Neural cell (in vitro differentiated cells): ENCODE data around the gene NELL1. TPM values are rescaled to one million over a fixed set of nuclear protein-coding genes. Genes with fewer than 3 reads are reported as not detected.

Source experiments
- H2AFZ ChIP-seq: fragments of 200-600, 300-800 bp; sonication (generic), shearing (Covaris generic); 2 replicates; pipeline ENCODE4 v1.6.0; 2014; ENCODE audit warnings: low read depth, mild to moderate bottlenecking, antibody characterized with exemption, low read length, moderate library complexity
- H3F3A ChIP-seq: fragments of 200-600 bp; shearing (Covaris generic); 2 replicates; pipeline ENCODE4 v1.6.1; 2016; ENCODE audit warnings: mild to moderate bottlenecking, moderate library complexity, mixed read lengths, antibody characterized with exemption, low read length; ENCODE audit not compliant: insufficient read depth, poor library complexity, severe bottlenecking
- H3K27ac ChIP-seq: fragments of 200-600, 300-800 bp; sonication (generic), shearing (Covaris generic); 2 replicates; pipeline ENCODE4 v1.5.1; 2014; ENCODE audit warnings: mild to moderate bottlenecking, low read length, moderate library complexity
- H3K27me3 ChIP-seq: fragments of 300-800, 200-600 bp; sonication (generic), shearing (Covaris generic); 2 replicates; pipeline ENCODE4 v1.6.0; 2014; ENCODE audit warnings: mild to moderate bottlenecking, low read depth, low read length, moderate library complexity; ENCODE audit not compliant: insufficient read depth
- H3K36me3 ChIP-seq: fragments of 300-800, 200-600 bp; sonication (generic), shearing (Covaris generic); 2 replicates; pipeline ENCODE4 v1.5.1; 2014; ENCODE audit warnings: mild to moderate bottlenecking, antibody characterized with exemption, low read length, moderate library complexity; ENCODE audit not compliant: insufficient read depth
- H3K4me2 ChIP-seq: fragments of 300-800, 200-600 bp; sonication (generic), shearing (Covaris generic); 2 replicates; pipeline ENCODE4 v1.6.0; 2014; ENCODE audit warnings: mild to moderate bottlenecking, low read length
- H3K4me3 ChIP-seq: fragments of 300-800, 200-600 bp; sonication (generic), shearing (Covaris generic); 2 replicates; pipeline ENCODE4 v1.5.1; 2014; ENCODE audit warnings: mild to moderate bottlenecking, low read length, moderate library complexity
- H3K79me2 ChIP-seq: fragments of 200-600 bp; shearing (Covaris generic); replicated peaks from 2 replicates; pipeline ENCODE4 v1.6.0; 2014; ENCODE audit warnings: mild to moderate bottlenecking, low read length, moderate library complexity; ENCODE audit not compliant: insufficient read depth
- H3K9ac ChIP-seq: fragments of 300-800, 200-600 bp; sonication (generic), shearing (Covaris generic); 2 replicates; pipeline ENCODE4 v1.6.1; 2016; ENCODE audit warnings: mild to moderate bottlenecking, low read length, mixed read lengths
- H3K9me2 ChIP-seq: fragments of 200-600 bp; shearing (Covaris generic); 2 replicates; pipeline ENCODE4 v1.6.1; 2016; ENCODE audit warnings: mild to moderate bottlenecking, low read length, mixed read lengths; ENCODE audit not compliant: insufficient read depth
- H3K9me3 ChIP-seq: fragments of 200-600, 300-800 bp; sonication (generic), shearing (Covaris generic); 2 replicates; pipeline ENCODE4 v1.6.1; 2016; ENCODE audit warnings: mild to moderate bottlenecking, mixed run types, low read length, moderate library complexity, mixed read lengths
- H4K20me1 ChIP-seq: fragments of 200-600 bp; shearing (Covaris generic); 2 replicates; pipeline ENCODE4 v1.6.1; 2016; ENCODE audit warnings: mild to moderate bottlenecking, mixed run types; ENCODE audit not compliant: insufficient read depth
- EP300 ChIP-seq: fragments of 450-650 bp; conservative IDR thresholded peaks from 2 replicates; pipeline ENCODE4 v1.6.1; 2014; ENCODE audit warnings: antibody characterized with exemption, mild to moderate bottlenecking, moderate library complexity; ENCODE audit not compliant: poor library complexity, severe bottlenecking
- EZH2 ChIP-seq: fragments of 200-600, 300-800 bp; shearing (Covaris generic), sonication (generic); IDR thresholded peaks from 2 replicates; pipeline ENCODE4 v1.6.1; 2014; ENCODE audit warnings: antibody characterized with exemption, low read length, borderline replicate concordance, mild to moderate bottlenecking; ENCODE audit not compliant: insufficient read depth, poor library complexity, severe bottlenecking
- MXI1 ChIP-seq: fragments of 450-650 bp; conservative IDR thresholded peaks from 2 replicates; pipeline ENCODE4 v1.6.1; 2014; ENCODE audit warnings: antibody characterized with exemption, mild to moderate bottlenecking; ENCODE audit not compliant: poor library complexity, severe bottlenecking
- POLR2AphosphoS5 ChIP-seq: IDR thresholded peaks from 2 replicates; pipeline ENCODE4 v1.6.1; 2012
- RAD21 ChIP-seq: fragments of 450-650 bp; conservative IDR thresholded peaks from 2 replicates; pipeline ENCODE4 v1.6.1; 2014; ENCODE audit warnings: antibody characterized with exemption, mild to moderate bottlenecking, moderate library complexity
- SMC3 ChIP-seq: fragments of 450-650 bp; conservative IDR thresholded peaks from 2 replicates; pipeline ENCODE4 v1.6.1; 2014; ENCODE audit warnings: antibody characterized with exemption, mild to moderate bottlenecking, moderate library complexity; ENCODE audit not compliant: poor library complexity
- TAF1 ChIP-seq: IDR thresholded peaks from 2 replicates; pipeline ENCODE4 v1.6.1; 2012; ENCODE audit warnings: low read depth
- polyA plus RNA-seq: library from polyadenylated mRNA; depleted of rRNA; stranded (reverse); fragments of >200 nt; gene quantifications from 2 replicates; pipeline ENCODE4 v1.2.3, GENCODE V29; 2014
- TF ChIP-seq, protein P1 (sequence below): IDR thresholded peaks from 2 replicates; pipeline ENCODE4 v1.6.1; 2012; ENCODE audit warnings: borderline replicate concordance
- TF ChIP-seq, protein P2 (sequence below): fragments of 450-650 bp; IDR thresholded peaks from 2 replicates; pipeline ENCODE4 v1.5.1; 2014; ENCODE audit warnings: antibody characterized with exemption, mild to moderate bottlenecking, moderate library complexity; ENCODE audit not compliant: poor library complexity, severe bottlenecking

NELL1 gene
- polyA plus RNA-seq, 1 donor from 2014 or later, result 70.4 TPM

DNA sequence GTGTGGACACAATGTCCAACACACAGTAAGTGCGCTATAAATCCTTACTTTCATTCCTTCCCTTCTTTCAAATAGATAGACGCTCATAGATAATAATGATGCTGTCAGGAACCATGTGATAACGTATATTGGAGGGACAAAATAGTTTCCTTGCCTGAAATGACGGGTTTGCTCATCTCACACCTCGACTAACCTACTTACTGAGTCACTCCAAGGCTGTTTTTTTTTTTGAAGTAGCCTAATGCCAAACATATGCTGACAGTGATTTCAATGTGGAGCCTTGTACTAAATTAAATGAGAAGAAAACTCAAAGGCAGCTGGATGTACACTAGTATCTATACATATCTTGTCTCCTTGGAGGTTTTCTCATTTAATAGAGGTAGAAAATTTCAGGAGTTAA is 400.5 kb downstream of the NELL1 start:
- Histone ChIP-seq H3K9me3 (no peaks in the 10 kb centered on the region), H2AFZ (no peak overlapping the region), H3K27ac (no peak overlapping the region), H4K20me1 (no peaks in the 10 kb centered on the region), H3K4me3 (no peak overlapping the region), H3K27me3 (no peaks in the 10 kb centered on the region), H3K36me3 (no peaks in the 10 kb centered on the region), H3K79me2 (no peaks in the 10 kb centered on the region), H3F3A (no peaks in the 10 kb centered on the region), H3K9ac (no peak overlapping the region), H3K9me2 (no peaks in the 10 kb centered on the region), H3K4me2 (no peak overlapping the region)
- TF ChIP-seq SMC3 (no peak), TAF1 (no peak), EP300 (no peak), RAD21 (no peak), POLR2AphosphoS5 (no peak), EZH2 (no peak), MXI1 (no peak)
- TF ChIP-seq, protein P1, sequence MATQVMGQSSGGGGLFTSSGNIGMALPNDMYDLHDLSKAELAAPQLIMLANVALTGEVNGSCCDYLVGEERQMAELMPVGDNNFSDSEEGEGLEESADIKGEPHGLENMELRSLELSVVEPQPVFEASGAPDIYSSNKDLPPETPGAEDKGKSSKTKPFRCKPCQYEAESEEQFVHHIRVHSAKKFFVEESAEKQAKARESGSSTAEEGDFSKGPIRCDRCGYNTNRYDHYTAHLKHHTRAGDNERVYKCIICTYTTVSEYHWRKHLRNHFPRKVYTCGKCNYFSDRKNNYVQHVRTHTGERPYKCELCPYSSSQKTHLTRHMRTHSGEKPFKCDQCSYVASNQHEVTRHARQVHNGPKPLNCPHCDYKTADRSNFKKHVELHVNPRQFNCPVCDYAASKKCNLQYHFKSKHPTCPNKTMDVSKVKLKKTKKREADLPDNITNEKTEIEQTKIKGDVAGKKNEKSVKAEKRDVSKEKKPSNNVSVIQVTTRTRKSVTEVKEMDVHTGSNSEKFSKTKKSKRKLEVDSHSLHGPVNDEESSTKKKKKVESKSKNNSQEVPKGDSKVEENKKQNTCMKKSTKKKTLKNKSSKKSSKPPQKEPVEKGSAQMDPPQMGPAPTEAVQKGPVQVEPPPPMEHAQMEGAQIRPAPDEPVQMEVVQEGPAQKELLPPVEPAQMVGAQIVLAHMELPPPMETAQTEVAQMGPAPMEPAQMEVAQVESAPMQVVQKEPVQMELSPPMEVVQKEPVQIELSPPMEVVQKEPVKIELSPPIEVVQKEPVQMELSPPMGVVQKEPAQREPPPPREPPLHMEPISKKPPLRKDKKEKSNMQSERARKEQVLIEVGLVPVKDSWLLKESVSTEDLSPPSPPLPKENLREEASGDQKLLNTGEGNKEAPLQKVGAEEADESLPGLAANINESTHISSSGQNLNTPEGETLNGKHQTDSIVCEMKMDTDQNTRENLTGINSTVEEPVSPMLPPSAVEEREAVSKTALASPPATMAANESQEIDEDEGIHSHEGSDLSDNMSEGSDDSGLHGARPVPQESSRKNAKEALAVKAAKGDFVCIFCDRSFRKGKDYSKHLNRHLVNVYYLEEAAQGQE, result no peak
- TF ChIP-seq, protein P2, sequence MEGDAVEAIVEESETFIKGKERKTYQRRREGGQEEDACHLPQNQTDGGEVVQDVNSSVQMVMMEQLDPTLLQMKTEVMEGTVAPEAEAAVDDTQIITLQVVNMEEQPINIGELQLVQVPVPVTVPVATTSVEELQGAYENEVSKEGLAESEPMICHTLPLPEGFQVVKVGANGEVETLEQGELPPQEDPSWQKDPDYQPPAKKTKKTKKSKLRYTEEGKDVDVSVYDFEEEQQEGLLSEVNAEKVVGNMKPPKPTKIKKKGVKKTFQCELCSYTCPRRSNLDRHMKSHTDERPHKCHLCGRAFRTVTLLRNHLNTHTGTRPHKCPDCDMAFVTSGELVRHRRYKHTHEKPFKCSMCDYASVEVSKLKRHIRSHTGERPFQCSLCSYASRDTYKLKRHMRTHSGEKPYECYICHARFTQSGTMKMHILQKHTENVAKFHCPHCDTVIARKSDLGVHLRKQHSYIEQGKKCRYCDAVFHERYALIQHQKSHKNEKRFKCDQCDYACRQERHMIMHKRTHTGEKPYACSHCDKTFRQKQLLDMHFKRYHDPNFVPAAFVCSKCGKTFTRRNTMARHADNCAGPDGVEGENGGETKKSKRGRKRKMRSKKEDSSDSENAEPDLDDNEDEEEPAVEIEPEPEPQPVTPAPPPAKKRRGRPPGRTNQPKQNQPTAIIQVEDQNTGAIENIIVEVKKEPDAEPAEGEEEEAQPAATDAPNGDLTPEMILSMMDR, result no peak

DNA sequence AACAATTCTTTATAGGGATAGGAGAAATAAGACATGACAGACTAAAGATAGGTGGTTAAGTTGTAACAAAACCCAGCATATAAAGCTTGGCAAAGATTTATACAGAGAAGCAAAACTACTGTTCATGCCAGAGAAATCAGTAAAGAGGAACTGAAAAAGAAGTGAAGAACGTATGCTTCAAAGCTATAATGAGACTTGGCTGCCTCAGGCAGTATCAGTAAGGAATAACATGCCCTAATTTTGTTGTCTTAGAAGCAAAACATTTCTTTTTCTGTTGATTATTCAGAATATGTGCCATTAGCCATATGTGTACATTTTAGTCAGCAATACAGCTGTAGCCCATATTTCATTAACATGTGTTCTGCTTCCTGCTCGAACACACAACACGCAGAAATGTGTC is 403.2 kb downstream of the NELL1 start:
- H2AFZ ChIP-seq, result no peak overlapping the region
- H3K27ac ChIP-seq, result peak overlapping the region; percentile 6
- H3K9ac ChIP-seq, result no peak overlapping the region
- H3K4me2 ChIP-seq, result no peak overlapping the region
- no peaks in the 10 kb centered on the region for H3K27me3 ChIP-seq
- H3K9me3 ChIP-seq, result no peaks in the 10 kb centered on the region
- no peaks in the 10 kb centered on the region for H3K79me2 ChIP-seq
- no peaks in the 10 kb centered on the region for H4K20me1 ChIP-seq
- no peaks in the 10 kb centered on the region for H3K36me3 ChIP-seq
- H3K9me2 ChIP-seq, result no peaks in the 10 kb centered on the region
- no peak overlapping the region for H3K4me3 ChIP-seq
- TF ChIP-seq, protein P2, result peak; percentile 13
- no peak for TF ChIP-seq SMC3
- no peak for TF ChIP-seq EP300
- H3F3A ChIP-seq, result no peaks in the 10 kb centered on the region
